ENCODE measurements around the gene VIT. TPM values are rescaled to one million over a fixed set of nuclear protein-coding genes. Genes with fewer than 3 reads are reported as not detected.

VIT gene
- total RNA-seq, 1 donor = under 0.01 TPM

GRCh38 chr2:36779462-36779861 lies 83.0 kb downstream of the VIT start:
- no peak for DNase-seq (ENCODE audit: low read depth)
- no peak for TF ChIP-seq CTCF (IDR thresholded peaks at IDR 0.05; ENCODE audit: insufficient read depth, low read depth, low read length)
- no peak overlapping the region for H3K4me3 ChIP-seq (ENCODE audit: low read depth, low read length)

GRCh38 chr2:36780231-36780839 lies 83.8 kb downstream of the VIT start:
- DNase-seq (ENCODE audit: low read depth) = peak; percentile 72
- TF ChIP-seq CTCF (IDR thresholded peaks at IDR 0.05; ENCODE audit: insufficient read depth, low read depth, low read length) = peak; percentile 82
- H3K4me3 ChIP-seq (ENCODE audit: low read depth, low read length) = peak overlapping the region; percentile 34

- DNase-seq (ENCODE audit: low read depth) = no peak
- no peak overlapping the region for H3K4me3 ChIP-seq (ENCODE audit: low read depth, low read length)
- TF ChIP-seq CTCF (IDR thresholded peaks at IDR 0.05; ENCODE audit: insufficient read depth, low read depth, low read length) = no peak
These were observed 85.6 kb downstream of the VIT start for GRCh38 chr2:36781907-36782720.

GRCh38 chr2:36783246-36783645 lies 86.7 kb downstream of the VIT start:
- DNase-seq (ENCODE audit: low read depth) = no peak
- no peak for TF ChIP-seq CTCF (IDR thresholded peaks at IDR 0.05; ENCODE audit: insufficient read depth, low read depth, low read length)

GRCh38 chr2:36785179-36785795 lies 88.8 kb downstream of the VIT start:
- TF ChIP-seq CTCF (IDR thresholded peaks at IDR 0.05; ENCODE audit: insufficient read depth, low read depth, low read length) = peak; percentile 99
- H3K4me3 ChIP-seq (ENCODE audit: low read depth, low read length) = no peak overlapping the region
- DNase-seq (ENCODE audit: low read depth) = peak; percentile 70

More at GRCh38 chr2:36783246-36783645, 86.7 kb downstream of the VIT start:
- H3K4me3 ChIP-seq (ENCODE audit: low read depth, low read length) = no peak overlapping the region

GRCh38 chr2:36789181-36789804 lies 92.8 kb downstream of the VIT start:
- no peak overlapping the region for H3K4me3 ChIP-seq (ENCODE audit: low read depth, low read length)
- DNase-seq (ENCODE audit: low read depth) = no peak
- TF ChIP-seq CTCF (IDR thresholded peaks at IDR 0.05; ENCODE audit: insufficient read depth, low read depth, low read length) = no peak
